GM20431 (cell line): Measurements from ENCODE around the gene ZNF619.

Experiments used
- in situ Hi-C: fragments of 300-500 bp; cut with MseI, MboI; formaldehyde crosslinking; loops from one replicate; pipeline ENCODE4 v1.15.0; 2020; ENCODE audit warnings: low sequenced_read_pairs; ENCODE audit not compliant: unreplicated experiment

The ZNF619 gene

DNA sequence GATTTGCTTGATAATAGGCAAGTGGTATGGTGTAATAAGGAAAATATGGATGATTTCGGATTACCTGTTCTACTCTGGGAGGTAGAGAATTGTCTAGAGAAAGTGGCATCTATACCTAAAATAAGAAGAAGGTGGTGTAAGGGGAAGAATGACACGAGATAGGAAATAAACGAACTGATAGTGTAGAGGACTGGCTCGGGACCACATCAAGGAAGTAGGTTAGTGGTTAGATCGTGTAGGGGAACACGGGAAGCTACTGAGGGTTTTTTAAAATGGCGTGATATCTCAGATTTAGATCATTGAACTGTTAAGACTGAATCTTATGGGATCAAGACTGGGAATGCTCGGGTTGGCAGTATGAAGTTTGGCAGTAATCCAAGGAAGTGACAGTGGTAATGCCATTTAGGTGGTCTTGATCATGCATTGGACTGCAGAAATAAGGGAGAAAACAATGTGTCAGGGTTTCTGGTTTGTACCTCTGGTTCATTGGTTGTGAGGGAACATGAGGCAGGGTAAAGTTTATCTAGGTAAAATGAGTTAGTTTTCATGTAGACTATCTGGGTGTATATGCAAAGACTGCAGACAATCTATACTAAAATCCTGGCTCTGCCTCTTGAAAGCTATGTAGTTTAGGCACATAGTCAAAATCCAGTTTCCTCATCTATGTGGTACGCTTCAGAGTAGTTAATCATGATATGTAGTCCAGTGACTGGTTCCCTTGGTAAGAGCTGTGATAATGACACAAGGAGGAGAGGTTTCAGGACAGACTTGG, 12.4 kb upstream of the ZNF619 start:
- in situ Hi-C loops = no loop called here

DNA sequence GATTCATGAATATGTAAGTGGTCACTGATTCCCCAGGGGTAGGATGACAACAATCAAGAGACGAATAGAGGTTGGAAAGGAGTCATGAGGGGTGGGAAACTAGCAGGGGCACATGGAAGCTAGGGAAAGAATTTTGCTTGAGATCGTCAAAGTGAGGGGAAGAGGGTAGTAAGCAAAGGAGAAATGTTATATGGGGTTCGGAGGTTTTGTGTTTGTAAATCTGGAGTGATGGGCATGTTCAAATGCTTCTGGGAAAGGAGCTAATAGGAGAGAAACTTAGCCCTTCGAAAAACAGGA, 11.9 kb upstream of the ZNF619 start:
- in situ Hi-C loops = no loop called here

DNA sequence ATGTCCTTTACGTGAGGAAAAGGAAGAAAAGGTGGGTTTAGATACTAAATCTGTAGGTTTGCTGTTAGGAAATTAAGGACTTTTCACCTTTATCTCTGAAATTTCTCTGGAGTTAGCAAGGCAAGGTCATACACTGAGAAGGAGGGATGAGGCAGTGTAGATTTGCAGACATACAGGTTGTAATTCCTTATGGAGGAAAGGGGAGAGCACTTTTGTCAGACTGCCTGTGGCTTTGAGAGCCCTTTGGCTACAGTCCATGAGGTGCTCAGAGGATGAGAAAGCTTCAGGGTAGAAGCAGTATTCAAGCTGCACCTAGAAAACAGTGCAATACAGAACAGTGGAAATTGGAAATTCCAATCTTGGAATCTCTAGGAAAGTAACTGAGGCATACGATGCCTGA, 11.5 kb upstream of the ZNF619 start:
- in situ Hi-C loops = no loop called here

DNA sequence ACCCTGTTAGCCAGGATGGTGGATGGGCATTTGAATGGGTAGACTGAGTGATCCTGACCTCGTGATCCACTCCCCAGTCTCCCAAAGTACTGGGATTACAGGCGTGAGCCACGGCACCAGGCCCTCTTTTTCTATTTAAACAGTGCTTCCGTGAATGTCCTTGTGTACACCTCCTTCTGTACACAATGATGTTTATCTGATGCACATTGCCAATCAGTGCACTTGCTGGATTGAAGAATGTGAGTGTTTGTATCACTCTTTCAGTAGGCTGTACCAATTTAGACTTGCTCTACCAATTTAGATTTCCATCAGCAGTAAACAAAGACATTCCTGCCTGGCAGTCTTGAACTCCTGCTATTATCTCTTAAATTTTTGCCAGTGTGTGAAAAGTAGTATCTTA, 8.9 kb upstream of the ZNF619 start:
- in situ Hi-C loops = no loop called here

DNA sequence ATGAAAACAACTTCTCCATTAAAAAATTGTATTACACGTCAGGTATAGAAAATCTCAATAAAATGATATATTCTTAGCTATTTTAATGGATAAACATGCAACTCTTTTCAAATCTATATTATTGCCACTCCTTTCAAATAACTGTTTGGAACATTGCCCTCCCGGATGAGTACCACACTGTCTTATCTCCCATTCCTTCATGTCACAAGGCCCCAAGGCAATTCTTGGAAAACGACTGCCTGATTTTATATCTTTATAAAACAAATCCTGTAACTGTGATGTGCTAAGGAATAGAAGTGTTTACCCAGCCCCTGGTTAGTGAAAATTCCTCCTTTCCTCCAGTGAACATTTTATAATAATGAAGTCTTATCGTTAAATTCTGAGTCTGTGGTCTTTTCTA, 6.2 kb upstream of the ZNF619 start:
- in situ Hi-C loops = no loop called here

DNA sequence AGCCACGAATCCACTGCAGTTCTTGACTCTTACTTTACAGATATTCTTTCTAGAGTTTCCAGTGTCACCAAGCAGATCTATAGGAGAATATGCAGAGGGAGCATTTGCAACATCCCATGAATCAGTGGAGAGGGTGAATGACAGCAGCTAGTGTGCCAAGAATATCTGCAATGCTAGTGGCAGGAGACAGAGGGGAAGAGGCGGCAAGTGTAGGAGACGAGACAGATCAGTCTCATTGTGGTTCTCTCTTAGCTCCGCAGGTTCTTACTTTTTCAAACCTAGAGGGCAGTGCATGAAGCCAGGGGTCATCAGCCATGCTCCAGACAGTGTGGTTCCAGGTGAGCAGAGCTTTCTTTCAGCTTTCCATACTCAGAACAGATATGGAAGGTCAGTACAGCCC, 744 bp downstream of the ZNF619 start:
- in situ Hi-C loops = no loop called here

DNA sequence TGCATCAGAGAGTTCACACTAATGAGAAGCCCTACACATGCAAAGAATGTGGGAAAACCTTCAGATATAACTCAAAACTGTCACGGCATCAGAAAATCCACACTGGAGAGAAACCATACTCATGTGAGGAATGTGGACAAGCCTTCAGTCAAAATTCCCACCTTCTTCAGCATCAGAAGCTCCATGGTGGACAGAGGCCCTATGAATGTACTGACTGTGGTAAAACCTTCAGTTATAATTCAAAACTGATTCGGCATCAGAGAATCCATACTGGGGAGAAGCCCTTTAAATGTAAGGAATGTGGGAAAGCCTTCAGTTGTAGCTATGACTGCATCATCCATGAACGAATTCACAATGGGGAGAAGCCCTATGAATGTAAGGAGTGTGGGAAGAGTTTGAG, 10.2 kb downstream of the ZNF619 start:
- in situ Hi-C loops = no loop called here

DNA sequence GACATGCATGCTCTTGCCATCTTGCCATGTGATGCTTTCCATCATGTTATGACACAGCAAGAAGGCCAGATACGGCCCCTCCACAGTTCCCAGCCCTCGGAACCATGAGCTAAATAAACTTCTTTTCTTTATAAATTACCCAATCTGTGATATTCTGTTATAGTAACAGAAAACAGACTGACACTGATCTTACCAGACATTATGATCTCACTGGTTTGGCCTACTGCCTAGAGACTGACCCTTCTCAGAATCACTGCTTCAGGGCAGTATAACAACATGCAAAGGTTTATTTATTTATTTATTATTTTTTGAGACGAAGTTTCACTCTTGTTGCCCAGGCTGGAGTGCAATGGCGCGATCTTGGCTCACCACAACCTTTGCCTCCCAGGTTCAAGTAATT, 14.0 kb downstream of the ZNF619 start:
- in situ Hi-C loops = no loop called here

DNA sequence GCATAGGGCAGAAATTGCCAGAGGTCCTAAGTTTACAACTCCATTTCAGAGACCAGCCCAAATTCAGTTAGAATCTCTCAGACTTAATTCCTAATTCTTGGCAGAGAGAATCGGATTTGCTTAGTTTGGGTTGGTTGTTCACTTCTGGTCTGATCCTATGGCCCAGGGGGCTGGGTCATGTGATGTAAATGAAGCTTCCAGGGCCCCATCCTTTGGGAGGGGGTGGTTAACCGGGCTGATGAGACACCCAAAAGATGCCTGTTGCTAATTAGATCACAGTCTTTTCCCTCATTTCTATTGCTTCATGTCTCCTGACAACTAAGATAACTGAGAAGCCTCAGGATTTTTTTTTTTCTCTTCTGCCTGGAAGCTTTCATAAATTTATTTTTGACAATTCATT, 17.8 kb downstream of the ZNF619 start:
- in situ Hi-C loops = no loop called here

DNA sequence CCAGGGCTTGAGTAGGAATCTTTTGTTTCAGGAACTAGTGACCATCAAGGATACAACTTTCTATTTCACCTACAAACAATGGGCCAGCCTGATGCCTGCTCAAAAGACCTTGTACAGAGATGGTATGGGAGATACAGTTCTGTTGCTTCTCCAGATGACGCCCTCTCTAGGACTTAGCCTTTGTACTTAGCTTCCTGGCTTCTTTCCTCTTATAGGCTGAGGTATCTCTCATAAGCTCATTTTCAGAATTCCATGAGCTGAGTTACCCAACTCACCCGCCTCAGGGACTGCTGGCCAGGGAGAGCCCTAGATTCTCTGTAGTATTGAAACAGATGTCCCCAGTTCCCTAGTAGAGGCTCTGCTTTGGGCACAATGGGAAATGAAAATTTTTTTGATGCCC, 20.4 kb downstream of the ZNF619 start:
- in situ Hi-C loops = no loop called here

DNA sequence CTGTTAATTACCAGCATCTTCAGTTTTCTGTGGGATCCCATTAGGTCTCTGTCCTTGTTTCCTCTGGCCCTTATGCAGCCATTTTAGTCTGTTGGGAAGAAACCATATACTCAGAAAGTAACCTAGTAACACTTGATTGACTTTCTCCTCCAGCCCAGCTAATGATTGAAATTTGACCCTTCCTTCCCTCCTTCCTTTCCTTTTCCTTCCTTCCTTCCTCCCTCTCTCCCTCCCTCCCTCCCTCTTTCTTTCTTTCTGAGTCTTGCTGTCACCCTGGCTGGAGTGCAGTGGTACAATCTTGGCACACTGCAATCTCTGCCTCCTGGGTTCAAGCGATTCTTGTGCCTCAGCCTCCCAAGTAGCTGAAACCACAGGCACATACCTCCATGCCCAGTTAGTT, 23.0 kb downstream of the ZNF619 start:
- in situ Hi-C loops = no loop called here

DNA sequence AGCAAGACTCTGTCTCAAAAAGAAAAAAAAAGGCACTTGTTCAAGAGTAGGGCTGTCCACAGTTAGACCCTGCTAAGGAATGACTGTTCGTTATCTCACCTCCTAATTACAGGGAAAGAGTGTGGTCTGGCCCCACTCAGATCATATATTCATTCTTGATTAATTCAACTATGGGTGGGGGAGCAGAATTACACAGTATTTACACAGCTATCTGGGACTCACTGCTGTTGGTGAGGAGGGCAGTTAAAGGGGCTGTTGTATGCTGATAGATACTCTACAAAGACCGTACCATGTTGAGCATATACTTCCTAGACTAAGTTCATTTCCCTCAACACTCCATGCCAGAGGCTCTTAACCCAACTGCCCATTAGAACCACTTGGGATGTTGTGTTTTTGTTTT, 25.1 kb downstream of the ZNF619 start:
- in situ Hi-C loops = no loop called here

DNA sequence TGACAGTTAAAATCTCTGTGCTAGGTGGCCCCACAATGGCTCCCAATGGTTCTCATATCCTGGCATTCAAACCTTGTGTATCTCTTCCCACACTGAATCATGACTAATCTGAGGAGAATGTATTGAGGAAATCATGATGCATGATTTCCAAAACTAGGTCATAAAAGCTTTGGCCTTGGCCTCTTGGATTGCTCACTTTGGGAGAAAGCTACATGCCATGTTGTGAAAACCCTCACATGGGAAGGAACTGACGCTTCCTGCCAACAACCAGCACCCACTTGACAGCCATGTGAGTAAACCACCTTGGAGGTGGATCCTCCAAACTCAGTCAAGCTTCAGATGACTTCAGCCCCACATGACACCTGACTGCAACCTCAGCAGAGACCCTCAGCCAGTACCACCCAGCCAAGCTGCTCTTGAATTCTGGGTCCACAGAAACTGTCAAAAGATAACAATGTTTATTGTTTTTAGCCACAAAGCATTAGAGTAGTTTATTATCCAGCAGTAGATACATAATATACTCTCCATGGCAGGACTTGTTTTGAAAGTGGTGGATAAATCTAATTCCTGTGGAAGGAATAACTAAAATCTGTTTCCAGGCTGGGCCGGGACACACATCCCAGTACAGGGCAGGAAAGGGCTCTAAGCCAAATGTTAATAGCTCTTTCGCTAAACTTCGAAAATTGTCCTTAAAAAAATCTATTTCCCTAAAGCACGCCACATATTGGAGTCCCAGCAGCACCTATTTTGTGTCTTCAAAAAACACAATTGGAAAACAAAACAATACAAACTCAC, 27.9 kb downstream of the ZNF619 start:
- in situ Hi-C loops = no loop called here

DNA sequence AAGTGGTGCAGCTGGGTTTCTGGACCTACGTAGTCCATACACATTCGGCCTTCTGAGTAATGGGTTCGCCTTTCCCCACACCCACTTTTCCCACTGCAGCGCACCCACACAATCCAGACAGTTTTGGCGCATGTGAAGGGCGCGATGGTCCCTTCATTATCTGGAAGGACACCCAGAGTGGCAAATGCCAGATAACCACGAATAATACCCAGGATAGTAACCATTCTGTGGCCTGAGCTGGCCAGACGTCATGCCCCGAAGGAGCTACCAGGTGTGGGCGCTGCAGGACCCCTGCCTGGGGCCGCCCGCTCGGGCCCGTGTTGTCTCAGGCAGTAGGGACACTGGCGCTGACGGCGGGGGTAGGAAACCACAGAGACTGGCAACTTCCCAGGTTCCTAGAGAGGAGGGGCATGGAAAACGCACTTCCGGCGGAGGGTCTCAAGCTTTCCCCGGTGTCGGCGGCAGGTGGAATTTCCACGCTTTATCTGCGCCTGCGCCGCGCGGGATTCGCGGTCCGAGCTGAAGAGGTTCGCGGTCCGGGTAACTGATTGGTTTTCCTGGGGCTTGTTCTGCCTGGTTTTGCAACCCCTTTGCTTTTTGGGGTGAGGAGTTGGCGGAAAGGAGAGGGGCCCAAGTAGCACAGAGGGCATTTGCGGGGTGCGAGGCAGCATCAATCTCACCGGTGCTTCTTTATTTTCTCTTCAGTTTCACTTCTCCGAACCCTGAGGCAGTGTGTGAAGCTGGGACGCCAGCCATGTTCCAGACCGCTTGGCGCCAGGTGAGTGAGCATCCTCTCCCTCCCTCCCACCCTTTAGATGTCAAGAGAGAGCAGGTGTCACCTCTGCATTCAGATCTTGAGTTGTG, 28.9 kb downstream of the ZNF619 start, which contains the start of gene ZNF620:
Gene ZNF620 (plus strand): TSS at position 441 of the 864 bp plus-strand sequence. CDS start 314 bp downstream, at position 755.
- in situ Hi-C loops = no loop called here

DNA sequence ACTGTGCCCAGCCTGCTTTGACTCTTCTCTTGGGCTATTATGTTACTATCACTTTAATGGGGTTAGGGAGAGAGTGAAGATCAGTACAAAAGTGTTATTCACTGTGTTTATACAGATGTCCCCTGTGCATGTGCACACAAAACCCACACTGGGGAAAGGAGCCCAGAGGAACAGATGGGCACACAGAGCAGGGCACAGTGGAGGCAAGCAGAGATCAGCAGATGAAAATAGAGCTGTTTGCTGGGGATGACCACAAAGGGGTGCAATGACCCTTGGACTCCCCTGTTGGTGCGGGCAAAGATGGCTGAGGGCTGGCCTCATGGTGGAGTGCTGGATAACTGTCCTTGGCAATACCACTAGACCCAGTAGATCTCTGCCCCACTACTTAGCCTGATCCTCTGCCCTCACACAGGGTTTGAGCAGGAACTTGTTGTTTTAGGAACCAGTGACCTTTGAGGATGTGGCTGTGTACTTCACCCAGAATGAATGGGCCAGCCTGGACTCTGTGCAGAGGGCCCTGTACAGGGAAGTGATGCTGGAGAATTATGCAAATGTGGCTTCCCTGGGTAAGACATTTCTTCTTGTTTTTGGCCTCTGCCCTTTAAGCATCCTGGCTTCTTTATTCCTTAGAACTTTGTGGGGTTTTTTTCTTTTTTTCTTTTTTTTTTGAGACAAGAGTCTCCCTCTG, 34.3 kb downstream of the ZNF619 start:
- in situ Hi-C loops = no loop called here

DNA sequence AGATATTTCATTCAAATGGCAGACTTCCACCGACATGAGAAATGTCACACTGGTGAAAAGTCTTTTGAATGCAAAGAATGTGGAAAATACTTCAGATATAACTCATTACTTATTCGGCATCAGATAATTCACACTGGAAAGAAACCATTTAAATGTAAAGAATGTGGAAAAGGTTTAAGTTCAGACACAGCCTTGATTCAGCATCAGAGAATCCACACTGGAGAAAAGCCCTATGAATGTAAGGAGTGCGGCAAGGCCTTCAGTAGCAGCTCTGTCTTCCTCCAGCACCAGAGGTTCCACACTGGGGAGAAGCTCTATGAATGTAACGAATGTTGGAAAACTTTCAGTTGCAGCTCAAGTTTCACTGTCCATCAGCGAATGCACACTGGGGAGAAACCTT, 39.3 kb downstream of the ZNF619 start:
- in situ Hi-C loops = no loop called here

DNA sequence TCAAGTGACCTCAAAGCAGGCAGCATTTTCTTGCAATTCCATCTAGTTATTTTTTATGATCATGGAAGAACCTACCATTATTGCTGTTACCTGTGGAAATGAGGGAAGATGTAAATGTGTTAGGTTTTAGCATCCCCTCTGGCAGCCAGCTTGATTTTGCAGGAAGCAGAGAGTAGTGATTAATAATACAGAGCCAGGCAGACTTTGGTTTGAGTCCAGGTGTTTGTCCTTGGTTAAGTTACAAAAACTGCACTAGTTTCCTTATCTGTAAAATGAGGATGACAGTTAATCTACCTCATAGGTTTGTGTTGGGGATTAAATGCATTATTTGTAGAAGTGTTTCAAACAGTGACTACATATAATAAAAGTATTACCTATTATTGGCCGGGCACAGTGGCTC, 41.1 kb downstream of the ZNF619 start:
- in situ Hi-C loops = no loop called here

DNA sequence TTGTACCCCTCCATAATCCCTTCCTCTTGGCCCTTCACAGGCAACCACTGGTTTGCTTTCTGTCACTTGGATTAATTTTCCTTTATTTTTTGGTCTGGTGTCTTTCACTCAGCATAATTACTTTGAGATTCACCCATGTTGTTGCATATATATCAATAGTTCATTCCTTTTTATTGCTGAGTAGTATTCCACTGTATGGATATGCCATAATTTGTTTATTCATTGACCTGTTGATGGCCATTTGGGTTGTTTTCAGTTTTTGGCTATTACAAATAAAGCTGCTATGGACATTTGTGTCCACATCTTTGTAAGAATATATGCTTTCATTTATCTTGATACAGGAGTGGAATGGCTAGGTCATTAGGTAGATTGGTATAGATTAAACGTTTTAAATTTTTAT, 41.9 kb downstream of the ZNF619 start:
- in situ Hi-C loops = no loop called here

DNA sequence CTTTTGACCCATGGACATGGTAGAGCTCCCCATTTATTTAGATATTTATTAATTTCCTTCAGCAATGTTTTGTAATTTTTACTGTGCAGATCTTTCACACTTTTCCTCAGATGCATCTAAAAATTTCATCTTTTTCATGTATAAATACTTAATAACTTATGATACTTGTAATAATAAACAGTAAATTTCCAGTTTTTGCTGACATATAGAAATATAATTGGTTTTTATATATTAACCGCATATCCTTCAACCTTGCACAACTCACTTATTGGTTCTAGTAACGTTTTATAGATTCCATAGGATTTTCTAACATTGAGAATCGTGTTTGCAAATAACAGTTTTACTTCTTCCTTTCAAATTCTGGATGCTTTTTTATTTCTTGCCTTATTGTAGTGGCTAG, 44.3 kb downstream of the ZNF619 start:
- in situ Hi-C loops = no loop called here

DNA sequence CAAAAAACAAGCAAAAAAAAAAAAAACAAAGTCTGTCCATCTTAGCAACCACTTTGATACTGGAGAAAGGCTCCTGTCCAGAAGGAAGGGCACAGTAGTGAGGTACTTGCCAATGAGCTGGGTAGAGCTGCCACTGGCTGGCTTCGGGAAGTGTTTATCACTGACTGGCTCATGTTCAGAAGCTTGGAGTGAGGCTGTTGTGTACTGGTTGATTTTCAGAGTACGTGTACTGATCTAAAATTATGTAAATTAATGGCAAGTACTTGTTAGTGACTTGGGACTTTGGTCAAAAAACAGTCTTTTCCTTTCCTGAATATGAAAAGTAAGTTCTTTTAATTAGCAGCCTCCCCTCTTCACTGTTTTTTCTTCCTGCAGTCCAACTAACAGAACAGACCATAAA, 46.9 kb downstream of the ZNF619 start:
- in situ Hi-C loops = no loop called here
